ENCODE results near the gene HDDC3.
A peak's percentile ranks its signal among the peaks of the same experiment; 100 is the strongest.

The HDDC3 gene

GRCh38 chr15:90933301-90933700, 952 bp upstream of the HDDC3 start:
- no peak overlapping the region for H4K91ac ChIP-seq (ENCODE audit: low read length)
- H4K8ac ChIP-seq (ENCODE audit: low read length), result no peak overlapping the region
- H2AFZ ChIP-seq (ENCODE audit: low read depth, low read length), result no peak overlapping the region
- H3K27ac ChIP-seq (ENCODE audit: low read length, poor library complexity, severe bottlenecking), result no peak overlapping the region
- DNase-seq, result no peak
- H3K4me1 ChIP-seq (ENCODE audit: control insufficient read depth, insufficient read depth, low read depth, low read length), result peaks cover 22% of the 10 kb centered on the region
- peak overlapping the region; percentile 10 for H3K9ac ChIP-seq (ENCODE audit: low read length)
- H2BK5ac ChIP-seq (ENCODE audit: low read depth, low read length, poor library complexity, severe bottlenecking), result no peak overlapping the region
- H3K4ac ChIP-seq (ENCODE audit: low read depth in 1 of 2, low read length in 2 of 2), result no peak overlapping the region
- H3K36me3 ChIP-seq (ENCODE audit: control insufficient read depth in 1 of 2, insufficient read depth in 2 of 2, low read depth in 1 of 2, low read length in 2 of 2), result peaks cover 8 to 17% of the 10 kb centered on the region in 2 experiments
- H3K14ac ChIP-seq (ENCODE audit: low read length in 2 of 2), result no peak overlapping the region
- H3K4me3 ChIP-seq (ENCODE audit: insufficient read depth in 1 of 2, low read depth in 1 of 2, low read length in 2 of 2), result no peak overlapping the region
- no peak overlapping the region for H3K4me2 ChIP-seq (ENCODE audit: low read length, poor library complexity, severe bottlenecking)
- H2BK120ac ChIP-seq (ENCODE audit: low read depth, low read length), result no peak overlapping the region
- H3K9me3 ChIP-seq (ENCODE audit: control insufficient read depth, low read length), result no peaks in the 10 kb centered on the region
- no peak overlapping the region for H3K23ac ChIP-seq (ENCODE audit: low read length in 2 of 2)
- no peak overlapping the region for H2BK12ac ChIP-seq (ENCODE audit: low read length in 2 of 2)
- no peaks in the 10 kb centered on the region for H3K27me3 ChIP-seq (ENCODE audit: control insufficient read depth in 1 of 2, insufficient read depth in 1 of 2, low read length in 2 of 2)
- H3K18ac ChIP-seq (ENCODE audit: low read depth in 1 of 2, low read length in 2 of 2), result no peak overlapping the region
- H2AK5ac ChIP-seq (ENCODE audit: low read length, severe bottlenecking), result no peak overlapping the region
- 18% methylated on average over 1 of the region's 1 CpG for WGBS
- H3K79me1 ChIP-seq (replicated peaks; ENCODE audit: low read length, poor library complexity, severe bottlenecking), result peaks cover 23% of the 10 kb centered on the region
- no peak overlapping the region for H2BK15ac ChIP-seq (ENCODE audit: low read depth, poor library complexity, severe bottlenecking)

GRCh38 chr15:90932660-90932991, 277 bp upstream of the HDDC3 start:
- H3K23ac ChIP-seq (ENCODE audit: low read length in 2 of 2), result no peak overlapping the region
- no peak overlapping the region for H3K4me2 ChIP-seq (ENCODE audit: low read length, poor library complexity, severe bottlenecking)
- H3K4me1 ChIP-seq (ENCODE audit: control insufficient read depth, insufficient read depth, low read depth, low read length), result peaks cover 22% of the 10 kb centered on the region
- H3K14ac ChIP-seq (ENCODE audit: low read length in 2 of 2), result no peak overlapping the region
- H3K27ac ChIP-seq (ENCODE audit: low read length, poor library complexity, severe bottlenecking), result no peak overlapping the region
- no peaks in the 10 kb centered on the region for H3K27me3 ChIP-seq (ENCODE audit: control insufficient read depth in 1 of 2, insufficient read depth in 1 of 2, low read length in 2 of 2)
- peak overlapping the region in 1 of 2 experiments; percentile 90 for H3K4me3 ChIP-seq (ENCODE audit: insufficient read depth in 1 of 2, low read depth in 1 of 2, low read length in 2 of 2)
- H4K8ac ChIP-seq (ENCODE audit: low read length), result no peak overlapping the region
- H4K91ac ChIP-seq (ENCODE audit: low read length), result no peak overlapping the region
- H2BK5ac ChIP-seq (ENCODE audit: low read depth, low read length, poor library complexity, severe bottlenecking), result no peak overlapping the region
- H2BK15ac ChIP-seq (ENCODE audit: low read depth, poor library complexity, severe bottlenecking), result no peak overlapping the region
- H2BK120ac ChIP-seq (ENCODE audit: low read depth, low read length), result no peak overlapping the region
- WGBS, result 60% methylated on average over 2 of the region's 5 CpGs
- H3K79me1 ChIP-seq (replicated peaks; ENCODE audit: low read length, poor library complexity, severe bottlenecking), result peaks cover 18% of the 10 kb centered on the region
- H2AK5ac ChIP-seq (ENCODE audit: low read length, severe bottlenecking), result no peak overlapping the region
- no peaks in the 10 kb centered on the region for H3K9me3 ChIP-seq (ENCODE audit: control insufficient read depth, low read length)
- H2AFZ ChIP-seq (ENCODE audit: low read depth, low read length), result no peak overlapping the region
- DNase-seq, result no peak
- H2BK12ac ChIP-seq (ENCODE audit: low read length in 2 of 2), result no peak overlapping the region
- peaks cover 7 to 11% of the 10 kb centered on the region in 2 experiments for H3K36me3 ChIP-seq (ENCODE audit: control insufficient read depth in 1 of 2, insufficient read depth in 2 of 2, low read depth in 1 of 2, low read length in 2 of 2)
- peak overlapping the region; percentile 93 for H3K9ac ChIP-seq (ENCODE audit: low read length)
- H3K18ac ChIP-seq (ENCODE audit: low read depth in 1 of 2, low read length in 2 of 2), result no peak overlapping the region
- H3K4ac ChIP-seq (ENCODE audit: low read depth in 1 of 2, low read length in 2 of 2), result no peak overlapping the region

GRCh38 chr15:90931575-90931827, 848 bp downstream of the HDDC3 start:
- Histone ChIP-seq H2AFZ (ENCODE audit: low read depth, low read length) (no peak overlapping the region), H2AK5ac (ENCODE audit: low read length, severe bottlenecking) (no peak overlapping the region)

GRCh38 chr15:90930861-90931574, 1.3 kb downstream of the HDDC3 start:
- Histone ChIP-seq H3K27ac (ENCODE audit: low read length, poor library complexity, severe bottlenecking) (no peak overlapping the region), H4K8ac (ENCODE audit: low read length) (no peak overlapping the region), H3K4me2 (ENCODE audit: low read length, poor library complexity, severe bottlenecking) (no peak overlapping the region), H3K14ac (ENCODE audit: low read length in 2 of 2) (no peak overlapping the region), H3K79me1 (replicated peaks; ENCODE audit: low read length, poor library complexity, severe bottlenecking) (peaks cover 9% of the 10 kb centered on the region), H3K4ac (ENCODE audit: low read depth in 1 of 2, low read length in 2 of 2) (no peak overlapping the region), H3K18ac (ENCODE audit: low read depth in 1 of 2, low read length in 2 of 2) (no peak overlapping the region), H3K36me3 (ENCODE audit: control insufficient read depth in 1 of 2, insufficient read depth in 2 of 2, low read depth in 1 of 2, low read length in 2 of 2) (peaks cover 0 to 4% of the 10 kb centered on the region in 2 experiments), H2BK5ac (ENCODE audit: low read depth, low read length, poor library complexity, severe bottlenecking) (no peak overlapping the region), H3K9me3 (ENCODE audit: control insufficient read depth, low read length) (no peaks in the 10 kb centered on the region), H3K27me3 (ENCODE audit: control insufficient read depth in 1 of 2, insufficient read depth in 1 of 2, low read length in 2 of 2) (no peaks in the 10 kb centered on the region), H2BK15ac (ENCODE audit: low read depth, poor library complexity, severe bottlenecking) (no peak overlapping the region), H3K4me3 (ENCODE audit: insufficient read depth in 1 of 2, low read depth in 1 of 2, low read length in 2 of 2) (peak overlapping the region in 1 of 2 experiments; percentile 90), H2BK12ac (ENCODE audit: low read length in 2 of 2) (no peak overlapping the region), H2BK120ac (ENCODE audit: low read depth, low read length) (no peak overlapping the region), H2AFZ (ENCODE audit: low read depth, low read length) (no peak overlapping the region), H4K91ac (ENCODE audit: low read length) (no peak overlapping the region), H3K23ac (ENCODE audit: low read length in 2 of 2) (no peak overlapping the region), H3K4me1 (ENCODE audit: control insufficient read depth, insufficient read depth, low read depth, low read length) (peaks cover 15% of the 10 kb centered on the region), H3K9ac (ENCODE audit: low read length) (peak overlapping the region; percentile 93), H2AK5ac (ENCODE audit: low read length, severe bottlenecking) (no peak overlapping the region)
- WGBS, result 90% methylated on average over 15 of the region's 15 CpGs
- no peak for DNase-seq

More at GRCh38 chr15:90931575-90931827, 848 bp downstream of the HDDC3 start:
- H2BK5ac ChIP-seq (ENCODE audit: low read depth, low read length, poor library complexity, severe bottlenecking), result no peak overlapping the region
- no peak overlapping the region for H2BK12ac ChIP-seq (ENCODE audit: low read length in 2 of 2)
- no peak overlapping the region for H3K23ac ChIP-seq (ENCODE audit: low read length in 2 of 2)
- H4K8ac ChIP-seq (ENCODE audit: low read length), result no peak overlapping the region
- DNase-seq, result no peak
- no peaks in the 10 kb centered on the region for H3K9me3 ChIP-seq (ENCODE audit: control insufficient read depth, low read length)
- peaks cover 14% of the 10 kb centered on the region for H3K79me1 ChIP-seq (replicated peaks; ENCODE audit: low read length, poor library complexity, severe bottlenecking)
- H3K4me2 ChIP-seq (ENCODE audit: low read length, poor library complexity, severe bottlenecking), result peak overlapping the region; percentile 74
- H3K27ac ChIP-seq (ENCODE audit: low read length, poor library complexity, severe bottlenecking), result no peak overlapping the region
- no peak overlapping the region for H4K91ac ChIP-seq (ENCODE audit: low read length)
- peaks cover 20% of the 10 kb centered on the region for H3K4me1 ChIP-seq (ENCODE audit: control insufficient read depth, insufficient read depth, low read depth, low read length)
- no peak overlapping the region for H3K4ac ChIP-seq (ENCODE audit: low read depth in 1 of 2, low read length in 2 of 2)
- H3K36me3 ChIP-seq (ENCODE audit: control insufficient read depth in 1 of 2, insufficient read depth in 2 of 2, low read depth in 1 of 2, low read length in 2 of 2), result peaks cover 4 to 7% of the 10 kb centered on the region in 2 experiments
- H3K14ac ChIP-seq (ENCODE audit: low read length in 2 of 2), result no peak overlapping the region
- H2BK120ac ChIP-seq (ENCODE audit: low read depth, low read length), result no peak overlapping the region
- 41% methylated on average over 6 of the region's 6 CpGs for WGBS
- H3K18ac ChIP-seq (ENCODE audit: low read depth in 1 of 2, low read length in 2 of 2), result no peak overlapping the region
- peak overlapping the region; percentile 71 to 90 for H3K4me3 ChIP-seq (ENCODE audit: insufficient read depth in 1 of 2, low read depth in 1 of 2, low read length in 2 of 2)
- peak overlapping the region; percentile 93 for H3K9ac ChIP-seq (ENCODE audit: low read length)
- no peaks in the 10 kb centered on the region for H3K27me3 ChIP-seq (ENCODE audit: control insufficient read depth in 1 of 2, insufficient read depth in 1 of 2, low read length in 2 of 2)
- H2BK15ac ChIP-seq (ENCODE audit: low read depth, poor library complexity, severe bottlenecking), result no peak overlapping the region

All from mesenchymal stem cell (in vitro differentiated cells and primary cell).